HG03575 (cell line): ENCODE data around the gene ZNF629.

ENCODE experiments used
- ATAC-seq: cut with Tn5 transposase; IDR thresholded peaks from one replicate; pipeline ENCODE4 v1.9.1; 2021; ENCODE audit not compliant: unreplicated experiment, insufficient number of reproducible peaks, low FRiP score; ENCODE audit errors: extremely low read depth

ZNF629 gene

GRCh38 chr16:30787613-30788378 is 791 bp upstream of the ZNF629 start:
- no peak for ATAC-seq

GRCh38 chr16:30786115-30786935 is 680 bp downstream of the ZNF629 start:
- no peak for ATAC-seq

GRCh38 chr16:30785126-30786106 is 1.6 kb downstream of the ZNF629 start:
- no peak for ATAC-seq

GRCh38 chr16:30784215-30784614 is 2.8 kb downstream of the ZNF629 start:
- no peak for ATAC-seq

- ATAC-seq = no peak
These were observed 3.5 kb downstream of the ZNF629 start for GRCh38 chr16:30783280-30784109.

- no peak for ATAC-seq
These were observed 4.3 kb downstream of the ZNF629 start for GRCh38 chr16:30782486-30783279.

- no peak for ATAC-seq
These were observed 6.5 kb downstream of the ZNF629 start for GRCh38 chr16:30780549-30780948.

GRCh38 chr16:30780021-30780420 is 7.0 kb downstream of the ZNF629 start:
- no peak for ATAC-seq

- no peak for ATAC-seq
These were observed 7.4 kb downstream of the ZNF629 start for GRCh38 chr16:30779596-30779995.

- ATAC-seq = no peak
These were observed 8.3 kb downstream of the ZNF629 start for GRCh38 chr16:30778549-30779244.

- ATAC-seq = no peak
These were observed 9.3 kb downstream of the ZNF629 start for GRCh38 chr16:30777591-30778297.

- no peak for ATAC-seq
These were observed 11.4 kb downstream of the ZNF629 start for GRCh38 chr16:30775392-30776188.

- no peak for ATAC-seq
These were observed 11.9 kb downstream of the ZNF629 start for GRCh38 chr16:30775131-30775391.

- ATAC-seq = no peak
These were observed 12.5 kb downstream of the ZNF629 start for GRCh38 chr16:30774367-30775130.

- no peak for ATAC-seq
These were observed 13.2 kb downstream of the ZNF629 start for GRCh38 chr16:30773826-30774225.
